BJ (cell line): ENCODE data around the gene CTNNA1. TPM values are rescaled to one million over a fixed set of nuclear protein-coding genes. Genes with fewer than 3 reads are reported as not detected.
A peak's percentile ranks its signal among the peaks of the same experiment; 100 is the strongest.

Source experiments
- CTCF ChIA-PET: fragments of 350-600 bp; formaldehyde crosslinking; extraction: SDS; loops from one replicate; lab custom pipeline; 2021; ENCODE audit warnings: antibody characterized with exemption, inconsistent platforms; lab: Yijun Ruan, JAX
- POLR2A ChIA-PET: fragments of 300-600 bp; sonication (Branson Sonifier 250); formaldehyde crosslinking; extraction: SDS; loops from one replicate; lab custom pipeline; 2021; ENCODE audit warnings: antibody characterized with exemption; lab: Charles Lee
- DNase-seq: peaks from one replicate; pipeline ENCODE4 v3.0.0-alpha.2; 2011; ENCODE audit warnings: low read depth
- H3K27me3 ChIP-seq: 2 replicates; pipeline ENCODE4 v1.6.0; 2011; ENCODE audit warnings: low read length; ENCODE audit not compliant: control insufficient read depth, insufficient read depth
- H3K36me3 ChIP-seq: 2 replicates; pipeline ENCODE4 v1.5.1; 2011; ENCODE audit warnings: low read length; ENCODE audit not compliant: control insufficient read depth, insufficient read depth
- H3K4me3 ChIP-seq: 2 replicates; pipeline ENCODE4 v1.5.1; 2011; ENCODE audit warnings: low read depth, mild to moderate bottlenecking, control low read depth, low read length
- CTCF ChIP-seq: IDR thresholded peaks from 2 replicates; pipeline ENCODE4 v1.5.1; 2011; ENCODE audit warnings: low read depth, mild to moderate bottlenecking, control low read depth, inconsistent platforms, low read length, moderate library complexity; ENCODE audit not compliant: insufficient read depth
- polyA plus RNA-seq: library from polyadenylated mRNA; depleted of rRNA; stranded (reverse); fragments of >200 nt; gene quantifications from 2 replicates; pipeline ENCODE4 v1.2.3, GENCODE V29; 2011

Gene CTNNA1
- polyA plus RNA-seq, 1 experiment, result 169 TPM

GRCh38 chr5:138752341-138752950 is 779 bp upstream of the CTNNA1 start:
- H3K4me3 ChIP-seq, result peak overlapping the region; percentile 61
- DNase-seq, result no peak
- POLR2A ChIA-PET, result no interaction called here
- CTCF ChIA-PET, result interaction anchor here (0.7 to 1.0 kb wide), 3 partner anchors 15 to 53 kb away, joined by 3 read pairs; no protein-coding TSS in a partner anchor
- 0 out of 2 replicates have a peak, but pooled peaks cover 1% of the 10 kb centered on the region for H3K36me3 ChIP-seq
- H3K27me3 ChIP-seq, result no peaks in the 10 kb centered on the region
- TF ChIP-seq CTCF, result peak; percentile 25; the same call in 1 of the 2 replicates

- no peaks in the 10 kb centered on the region for H3K27me3 ChIP-seq
- ChIA-PET CTCF (interaction anchor here (0.6 kb wide), 1 partner anchor 10 kb away, joined by 3 read pairs; no protein-coding TSS in a partner anchor), POLR2A (no interaction called here)
- peak overlapping the region; percentile 61 for H3K4me3 ChIP-seq
- DNase-seq, result peak; percentile 69
- TF ChIP-seq CTCF, result no peak
- peaks cover 1% of the 10 kb centered on the region; the same call in 1 of the 2 replicates for H3K36me3 ChIP-seq
Observed at GRCh38 chr5:138753794-138754698, 821 bp downstream of the CTNNA1 start.

GRCh38 chr5:138754699-138755057 is 1.5 kb downstream of the CTNNA1 start:
- Histone ChIP-seq H3K4me3 (peak overlapping the region; percentile 61), H3K27me3 (no peaks in the 10 kb centered on the region), H3K36me3 (peaks cover 1% of the 10 kb centered on the region; the same call in 1 of the 2 replicates)
- ChIA-PET CTCF (interaction anchor here (0.6 kb wide), 1 partner anchor 9 kb away, joined by 3 read pairs; no protein-coding TSS in a partner anchor), POLR2A (no interaction called here)
- TF ChIP-seq CTCF, result no peak
- DNase-seq, result no peak

DNA sequence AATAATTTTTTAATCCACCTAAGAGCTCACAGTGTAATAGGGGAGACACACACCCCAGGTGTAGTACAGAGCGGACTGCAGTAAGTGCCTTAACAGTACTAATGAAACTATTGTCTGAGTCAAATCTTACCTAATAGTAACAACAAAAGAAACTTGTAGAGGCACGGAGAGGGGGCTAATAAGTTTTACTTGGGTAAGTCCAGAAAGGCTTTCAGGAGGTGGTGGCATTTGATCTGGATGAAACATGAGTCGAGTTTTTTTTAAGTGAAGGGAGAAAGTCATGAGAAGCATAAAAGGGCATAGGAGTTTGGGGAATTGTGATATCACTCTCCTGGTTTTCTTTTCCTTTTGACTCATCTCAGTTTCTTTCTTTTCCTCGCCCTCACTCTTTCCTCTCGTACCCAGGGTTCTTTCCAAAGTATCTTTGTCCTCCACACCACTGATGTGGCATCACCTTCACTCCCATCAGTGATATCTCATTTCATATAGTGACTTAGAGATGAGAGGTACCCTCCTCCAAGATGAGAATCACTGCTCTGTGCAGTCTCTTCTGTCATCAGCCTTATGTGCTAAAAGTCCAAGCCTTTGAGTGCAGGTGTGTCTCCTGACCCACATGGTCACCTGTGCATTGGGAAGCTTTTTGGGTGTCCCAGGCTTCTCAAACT is 2.0 kb downstream of the CTNNA1 start:
- TF ChIP-seq CTCF, result no peak
- CTCF ChIA-PET, result interaction anchor here (0.6 kb wide), 1 partner anchor 9 kb away, joined by 3 read pairs; no protein-coding TSS in a partner anchor
- peaks cover 1% of the 10 kb centered on the region; the same call in 1 of the 2 replicates for H3K36me3 ChIP-seq
- POLR2A ChIA-PET, result no interaction called here
- no peak for DNase-seq
- H3K4me3 ChIP-seq, result peak overlapping the region; percentile 61
- no peaks in the 10 kb centered on the region for H3K27me3 ChIP-seq
